GM19455 (cell line): ENCODE measurements around the gene LARP7.
"Not testable (repeated sequence)": the region's sequence is repeated elsewhere in the genome, so short reads cannot be mapped to it uniquely, and the experiment has no call there.

ENCODE experiments used
- ATAC-seq: cut with Tn5 transposase; IDR thresholded peaks from one replicate; pipeline ENCODE4 v1.9.1; 2021; ENCODE audit not compliant: unreplicated experiment

Gene LARP7

DNA sequence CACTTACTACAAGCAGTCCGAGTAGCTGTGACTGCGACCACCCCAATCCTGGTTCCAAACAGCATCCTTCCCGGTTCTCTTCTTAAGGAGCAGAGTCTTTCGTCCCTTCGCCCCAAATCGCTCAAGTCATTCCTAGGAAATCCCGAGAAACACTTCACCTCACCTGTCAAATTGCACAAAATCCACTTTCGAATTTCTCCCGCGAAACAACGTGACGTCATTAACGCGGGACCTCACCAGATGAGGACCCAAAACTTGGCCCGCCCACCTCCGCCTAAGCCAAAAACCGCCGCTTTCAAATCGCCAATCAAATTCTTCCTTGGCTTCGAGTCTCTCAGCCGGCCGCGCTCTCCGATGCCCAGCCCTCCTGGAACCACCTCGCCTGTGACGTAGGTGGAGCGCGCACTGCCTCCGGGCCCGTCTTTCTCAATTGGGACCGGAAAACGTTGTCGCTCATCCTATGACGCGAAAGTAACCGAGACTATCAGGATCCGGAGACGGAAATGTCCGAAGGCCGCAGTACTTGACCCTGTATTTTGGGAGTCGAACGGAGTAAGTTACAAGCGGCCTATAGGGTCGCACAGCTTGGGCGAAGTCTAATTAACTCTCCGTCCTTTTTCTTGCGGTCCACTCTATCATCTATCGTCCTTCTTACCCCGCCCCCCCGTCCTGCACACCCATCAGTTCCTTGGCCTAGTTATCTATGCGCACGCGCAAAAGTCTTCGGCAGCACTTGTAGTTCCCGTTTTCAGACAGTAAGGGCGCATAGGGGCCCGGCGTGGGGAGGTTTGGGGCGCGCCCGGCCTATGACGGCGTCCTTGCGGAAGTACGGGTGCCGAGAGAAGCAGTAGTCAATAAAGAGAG is at the start of gene LARP7, which contains the start of gene ZGRF1:
Gene LARP7 (plus strand): TSS at position 456 of the 864 bp plus-strand sequence. CDS start 7,527 bp downstream, outside the sequence.
Gene ZGRF1 (minus strand): TSS at position 222 of the 864 bp plus-strand sequence. CDS start 3,733 bp downstream, outside the sequence.
- peak; percentile 88 for ATAC-seq

DNA sequence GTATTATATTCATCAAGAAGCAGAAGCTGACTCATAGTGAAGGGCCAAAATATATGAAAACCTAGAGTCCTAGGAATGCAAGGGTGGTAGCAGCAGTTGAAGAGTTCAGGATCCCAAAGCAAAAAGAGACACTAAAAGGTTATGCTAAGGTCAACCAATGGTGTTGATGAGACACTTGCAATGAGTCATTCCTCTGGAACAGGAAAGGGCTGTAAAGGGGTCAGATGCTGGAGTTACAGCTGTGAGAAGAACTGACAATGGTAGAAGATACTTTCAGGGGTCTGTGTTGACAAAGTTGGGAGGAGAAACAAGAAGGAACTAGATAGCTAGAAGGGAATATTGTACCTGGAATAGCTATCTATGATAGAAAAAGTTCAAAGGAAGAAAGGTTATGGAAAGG is 47.7 kb upstream of the LARP7 start:
- ATAC-seq, result no peak

DNA sequence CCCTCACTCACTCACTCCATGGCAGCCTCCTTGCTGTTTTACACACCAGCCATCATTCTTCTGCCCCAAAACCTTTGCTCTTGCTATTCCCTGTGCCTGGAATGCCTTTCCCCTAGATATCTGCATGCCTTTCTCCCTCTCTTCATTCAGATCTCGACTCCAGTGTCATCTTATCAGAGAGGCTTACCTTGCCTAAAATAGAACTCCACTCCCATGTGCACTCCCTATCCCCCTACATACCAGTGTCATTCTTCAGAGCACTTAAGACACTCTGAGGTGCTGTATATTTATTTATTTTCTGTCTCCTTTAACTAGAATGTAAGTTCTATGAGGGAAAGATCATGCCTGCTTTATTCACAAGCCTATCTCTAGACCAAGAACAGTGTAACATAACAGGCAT is 45.4 kb upstream of the LARP7 start:
- no peak for ATAC-seq

- no peak for ATAC-seq
Observed at GRCh38 chr4:112592717-112593116, 44.2 kb upstream of the LARP7 start.

GRCh38 chr4:112593438-112594133 is 43.4 kb upstream of the LARP7 start:
- no peak for ATAC-seq

- ATAC-seq, result no peak
Observed at GRCh38 chr4:112594993-112595392, 42.0 kb upstream of the LARP7 start.

GRCh38 chr4:112604589-112604988 is 32.4 kb upstream of the LARP7 start:
- ATAC-seq, result no peak

GRCh38 chr4:112612814-112613213 is 24.1 kb upstream of the LARP7 start:
- ATAC-seq, result not testable (repeated sequence)

- ATAC-seq, result no peak
Observed at GRCh38 chr4:112616984-112617383, 20.0 kb upstream of the LARP7 start.

- no peak for ATAC-seq
Observed at GRCh38 chr4:112626228-112626627, 10.7 kb upstream of the LARP7 start.

DNA sequence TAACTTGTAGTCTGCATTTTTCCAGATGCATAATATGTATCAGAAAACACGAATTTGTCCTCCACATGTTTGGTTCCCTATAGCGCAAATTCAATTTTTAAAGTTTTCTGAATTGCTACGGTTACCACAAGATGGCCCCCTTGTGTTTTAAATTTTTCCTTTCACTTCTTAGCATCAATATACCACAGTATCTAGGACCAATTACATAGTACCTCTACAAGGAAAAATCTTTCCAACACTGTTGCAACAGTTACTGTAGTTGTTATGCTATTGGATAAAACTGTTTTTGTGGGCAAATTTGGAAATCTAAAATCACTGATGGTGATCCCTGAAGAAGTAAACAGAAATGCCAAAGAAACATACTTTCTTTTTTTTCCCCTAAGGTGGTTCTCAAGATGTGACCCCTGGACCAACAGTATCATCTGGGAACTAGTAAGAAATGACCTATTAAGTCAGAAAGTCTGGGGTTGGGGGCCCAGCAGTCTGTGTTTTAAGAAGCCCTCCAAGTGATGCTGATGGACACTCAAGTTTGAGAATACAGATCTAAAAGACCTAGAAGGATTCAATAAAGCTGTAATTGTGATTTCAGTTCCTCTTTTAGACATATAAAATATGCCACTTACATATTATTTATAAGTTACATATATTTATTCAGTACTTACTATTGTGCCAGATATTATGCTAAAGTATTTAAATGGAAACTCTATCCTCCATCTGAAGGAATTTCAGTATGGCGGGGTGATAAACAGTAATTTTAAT is 3.3 kb upstream of the LARP7 start:
- ATAC-seq, result no peak

GRCh38 chr4:112637552-112637866 is 566 bp downstream of the LARP7 start:
- ATAC-seq, result peak; percentile 1

GRCh38 chr4:112642526-112642925 is 5.6 kb downstream of the LARP7 start:
- no peak for ATAC-seq

GRCh38 chr4:112644595-112645535 is 7.9 kb downstream of the LARP7 start:
- ATAC-seq, result not testable (repeated sequence)

- ATAC-seq, result no peak
Observed at GRCh38 chr4:112645541-112646329, 8.8 kb downstream of the LARP7 start.

- ATAC-seq, result no peak
Observed at GRCh38 chr4:112646632-112647537, 9.9 kb downstream of the LARP7 start.

GRCh38 chr4:112647785-112648184 is 10.8 kb downstream of the LARP7 start:
- no peak for ATAC-seq

GRCh38 chr4:112648263-112649054 is 11.5 kb downstream of the LARP7 start:
- no peak for ATAC-seq
